GM21717 (cell line): ENCODE results near the gene CHD2.
"Not testable (repeated sequence)": the region's sequence is repeated elsewhere in the genome, so short reads cannot be mapped to it uniquely, and the experiment has no call there.

Source experiments
- ATAC-seq: cut with Tn5 transposase; IDR thresholded peaks from one replicate; pipeline ENCODE4 v1.9.1; 2021; ENCODE audit warnings: mild to moderate bottlenecking, moderate library complexity; ENCODE audit not compliant: unreplicated experiment

CHD2 gene

GRCh38 chr15:92904722-92905571 lies 4.8 kb downstream of the CHD2 start:
- no peak for ATAC-seq

- no peak for ATAC-seq
Measured at GRCh38 chr15:92906020-92906419, 5.9 kb downstream of the CHD2 start.

GRCh38 chr15:92906563-92907081 lies 6.5 kb downstream of the CHD2 start:
- ATAC-seq, result peak; percentile 33

GRCh38 chr15:92907229-92907628 lies 7.1 kb downstream of the CHD2 start:
- no peak for ATAC-seq

GRCh38 chr15:92907896-92908712 lies 8.0 kb downstream of the CHD2 start:
- no peak for ATAC-seq

- ATAC-seq, result no peak
Measured at GRCh38 chr15:92908713-92909057, 8.6 kb downstream of the CHD2 start.

- ATAC-seq, result no peak
Measured at GRCh38 chr15:92909136-92909781, 9.1 kb downstream of the CHD2 start.

- ATAC-seq, result no peak
Measured at GRCh38 chr15:92910451-92910850, 10.3 kb downstream of the CHD2 start.

- no peak for ATAC-seq
Measured at GRCh38 chr15:92914103-92914499, 14.0 kb downstream of the CHD2 start.

GRCh38 chr15:92914768-92915221 lies 14.7 kb downstream of the CHD2 start:
- peak; percentile 52 for ATAC-seq

- ATAC-seq, result no peak
Measured at GRCh38 chr15:92915766-92916435, 15.8 kb downstream of the CHD2 start.

- peak; percentile 31 for ATAC-seq
Measured at GRCh38 chr15:92917598-92918407, 17.7 kb downstream of the CHD2 start.

GRCh38 chr15:92918881-92919280 lies 18.8 kb downstream of the CHD2 start:
- ATAC-seq, result not testable (repeated sequence)

GRCh38 chr15:92920595-92921161 lies 20.6 kb downstream of the CHD2 start:
- no peak for ATAC-seq

GRCh38 chr15:92921215-92922131 lies 21.3 kb downstream of the CHD2 start:
- ATAC-seq, result no peak

- peak; percentile 74 for ATAC-seq
Measured at GRCh38 chr15:92922418-92923002, 22.4 kb downstream of the CHD2 start.

- ATAC-seq, result no peak
Measured at GRCh38 chr15:92924216-92924615, 24.1 kb downstream of the CHD2 start.

GRCh38 chr15:92925454-92925853 lies 25.3 kb downstream of the CHD2 start:
- ATAC-seq, result no peak
